ENCODE results near the gene FJX1. TPM values are rescaled to one million over a fixed set of nuclear protein-coding genes. Genes with fewer than 3 reads are reported as not detected.

FJX1 gene, protein sequence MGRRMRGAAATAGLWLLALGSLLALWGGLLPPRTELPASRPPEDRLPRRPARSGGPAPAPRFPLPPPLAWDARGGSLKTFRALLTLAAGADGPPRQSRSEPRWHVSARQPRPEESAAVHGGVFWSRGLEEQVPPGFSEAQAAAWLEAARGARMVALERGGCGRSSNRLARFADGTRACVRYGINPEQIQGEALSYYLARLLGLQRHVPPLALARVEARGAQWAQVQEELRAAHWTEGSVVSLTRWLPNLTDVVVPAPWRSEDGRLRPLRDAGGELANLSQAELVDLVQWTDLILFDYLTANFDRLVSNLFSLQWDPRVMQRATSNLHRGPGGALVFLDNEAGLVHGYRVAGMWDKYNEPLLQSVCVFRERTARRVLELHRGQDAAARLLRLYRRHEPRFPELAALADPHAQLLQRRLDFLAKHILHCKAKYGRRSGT
- 42.6 and 140 TPM in 2 replicates for total RNA-seq

DNA sequence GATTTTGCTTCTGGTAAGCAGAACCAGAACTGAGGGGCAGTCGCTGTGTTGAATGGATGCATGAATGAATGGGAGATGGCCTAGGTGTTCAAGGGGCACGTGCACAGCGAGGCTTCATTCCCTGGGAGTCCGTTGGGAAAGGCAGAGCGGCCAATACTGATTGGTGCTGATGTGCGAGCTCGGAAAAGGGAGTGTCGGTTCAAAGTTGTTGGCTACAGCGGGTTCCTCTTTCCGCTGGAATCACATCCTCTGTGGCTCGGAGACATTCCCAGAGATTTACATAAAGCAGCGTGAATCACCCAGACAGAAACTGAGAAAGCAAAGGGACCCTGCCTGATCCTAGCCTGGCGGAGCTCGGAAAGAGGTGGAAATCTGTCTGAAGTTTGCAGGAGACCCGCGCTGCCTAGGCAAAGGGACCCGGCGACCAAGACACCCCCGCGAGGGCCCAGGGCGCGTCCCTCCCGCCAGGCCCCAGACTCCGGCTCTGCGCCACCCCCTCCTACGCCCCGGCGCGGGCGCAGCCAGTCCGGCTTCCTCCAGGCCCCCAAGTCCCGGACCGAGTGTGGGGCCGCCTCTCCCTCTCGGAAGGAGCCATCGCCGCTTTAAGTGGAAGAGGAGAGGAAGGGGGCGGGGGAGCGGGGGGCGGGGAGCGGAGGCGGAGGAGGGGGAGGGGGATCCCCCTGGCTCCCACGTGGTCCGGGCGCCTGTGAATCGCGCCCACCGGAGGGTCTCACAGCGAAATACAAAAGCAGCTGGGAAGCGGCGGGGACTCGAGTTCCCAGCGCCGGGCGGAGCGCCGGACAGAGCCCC lies at the start of gene FJX1:
Gene FJX1, plus strand, starts transcription at position 774 of the 810 bp plus-strand sequence. CDS start 177 bp downstream, outside the sequence.

DNA sequence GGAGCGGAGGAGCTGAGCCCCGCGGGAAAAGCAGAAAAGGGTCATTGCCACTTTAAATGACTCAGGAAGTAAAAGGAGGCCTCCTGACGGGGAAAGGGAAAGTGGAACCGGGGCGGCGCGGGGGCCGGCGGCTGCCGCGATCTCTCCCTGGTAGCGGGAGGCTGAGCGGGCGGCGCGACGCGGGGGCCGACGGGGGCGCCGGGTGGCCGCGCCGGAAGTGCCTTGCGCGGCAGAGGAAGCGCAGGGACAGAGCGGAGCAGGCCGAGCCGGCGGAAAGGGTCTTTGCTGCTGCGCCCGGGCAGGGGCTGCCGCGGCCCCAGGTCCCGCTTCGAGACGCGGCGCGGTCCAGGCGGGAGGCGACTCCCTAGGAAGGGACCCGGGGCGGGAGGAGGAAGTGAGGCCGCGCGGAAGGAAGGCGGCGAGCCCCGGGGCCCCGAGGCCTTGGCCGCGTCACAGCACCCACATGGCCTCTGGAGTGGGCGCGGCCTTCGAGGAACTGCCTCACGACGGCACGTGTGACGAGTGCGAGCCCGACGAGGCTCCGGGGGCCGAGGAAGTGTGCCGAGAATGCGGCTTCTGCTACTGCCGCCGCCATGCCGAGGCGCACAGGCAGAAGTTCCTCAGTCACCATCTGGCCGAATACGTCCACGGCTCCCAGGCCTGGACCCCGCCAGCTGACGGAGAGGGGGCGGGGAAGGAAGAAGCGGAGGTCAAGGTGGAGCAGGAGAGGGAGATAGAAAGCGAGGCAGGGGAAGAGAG lies 44.6 kb downstream of the FJX1 start, which contains the start of gene TRIM44:
Gene TRIM44, plus strand, starts transcription at position 127 of the 759 bp plus-strand sequence. Its CDS starts 337 bp downstream, at position 464.

Other genes starting within 250 kb of the FJX1 start
- 11.0 and 15.4 TPM in 2 replicates for gene SLC1A2, start 198.9 kb upstream of the FJX1 start, total RNA-seq
- 323 and 383 TPM in 2 replicates for gene PAMR1, start 92.8 kb upstream of the FJX1 start, total RNA-seq
- 17.6 and 22.4 TPM in 2 replicates for gene TRIM44, start 44.3 kb downstream of the FJX1 start, total RNA-seq